Stimulated activated CD4-positive, alpha-beta T cell treated with anti-CD3 and anti-CD28 coated beads, Interleukin-1b, Interleukin-23, amount 100 ng/mL, for 24 hours (primary cell): Measurements from ENCODE around the gene TBCCD1.
"Not testable (repeated sequence)": the region's sequence is repeated elsewhere in the genome, so short reads cannot be mapped to it uniquely, and the experiment has no call there.

Source experiments
- DNase-seq, 4 experiments: peaks; one replicate each; pipeline ENCODE4 v3.0.0-alpha.2; 2020; ENCODE audit warnings: low read depth in 4 of 4, low spot score in 1 of 4

TBCCD1 gene

GRCh38 chr3:186596568-186597287 lies 29.6 kb upstream of the TBCCD1 start:
- no peak for DNase-seq

- no peak for DNase-seq
Measured at GRCh38 chr3:186594591-186595113, 27.5 kb upstream of the TBCCD1 start.

GRCh38 chr3:186593862-186594261 lies 26.7 kb upstream of the TBCCD1 start:
- DNase-seq, result no peak

GRCh38 chr3:186592682-186593081 lies 25.5 kb upstream of the TBCCD1 start:
- no peak for DNase-seq

GRCh38 chr3:186590580-186591295 lies 23.6 kb upstream of the TBCCD1 start:
- DNase-seq, result no peak

GRCh38 chr3:186589856-186590579 lies 22.9 kb upstream of the TBCCD1 start:
- DNase-seq, result no peak

- DNase-seq, result no peak
Measured at GRCh38 chr3:186589121-186589520, 22.0 kb upstream of the TBCCD1 start.

GRCh38 chr3:186588632-186589031 lies 21.5 kb upstream of the TBCCD1 start:
- DNase-seq, result no peak

- DNase-seq, result no peak
Measured at GRCh38 chr3:186587183-186587582, 20.0 kb upstream of the TBCCD1 start.

- DNase-seq, result not testable (repeated sequence)
Measured at GRCh38 chr3:186586245-186586644, 19.1 kb upstream of the TBCCD1 start.

GRCh38 chr3:186583831-186584230 lies 16.7 kb upstream of the TBCCD1 start:
- DNase-seq, result no peak

GRCh38 chr3:186582541-186582940 lies 15.4 kb upstream of the TBCCD1 start:
- no peak for DNase-seq

- no peak for DNase-seq
Measured at GRCh38 chr3:186580785-186581184, 13.6 kb upstream of the TBCCD1 start.

GRCh38 chr3:186577521-186577920 lies 10.4 kb upstream of the TBCCD1 start:
- no peak for DNase-seq

- DNase-seq, result no peak
Measured at GRCh38 chr3:186571644-186572013, 4.5 kb upstream of the TBCCD1 start.

GRCh38 chr3:186570941-186571643 lies 4.0 kb upstream of the TBCCD1 start:
- no peak for DNase-seq

GRCh38 chr3:186570096-186570940 lies 3.2 kb upstream of the TBCCD1 start, which contains the start of gene DNAJB11:
TSS of gene DNAJB11 (plus strand) at chr3:186570720. CDS start at chr3:186570898, 178 bp downstream.
- peak; percentile 90 to 98 (median 96) for DNase-seq

GRCh38 chr3:186569779-186570095 lies 2.6 kb upstream of the TBCCD1 start:
- DNase-seq, result no peak

- DNase-seq, result not testable (repeated sequence)
Measured at GRCh38 chr3:186569361-186569760, 2.2 kb upstream of the TBCCD1 start.

- DNase-seq, result no peak
Measured at GRCh38 chr3:186566772-186567071, 417 bp downstream of the TBCCD1 start.

GRCh38 chr3:186564586-186564985 lies 2.6 kb downstream of the TBCCD1 start:
- DNase-seq, result no peak
